NB4 (cell line): ENCODE measurements around the gene NELL1.

Experiments used
- POLR2A ChIP-seq: IDR thresholded peaks from 2 replicates; pipeline ENCODE4 v1.6.1; 2011; ENCODE audit warnings: mild to moderate bottlenecking; ENCODE audit not compliant: insufficient read length; ENCODE audit errors: extremely low read depth
- TF ChIP-seq, protein P1 (sequence below): IDR thresholded peaks from 2 replicates; pipeline ENCODE4 v1.6.1; 2011; ENCODE audit warnings: low read depth, low read length

DNA sequence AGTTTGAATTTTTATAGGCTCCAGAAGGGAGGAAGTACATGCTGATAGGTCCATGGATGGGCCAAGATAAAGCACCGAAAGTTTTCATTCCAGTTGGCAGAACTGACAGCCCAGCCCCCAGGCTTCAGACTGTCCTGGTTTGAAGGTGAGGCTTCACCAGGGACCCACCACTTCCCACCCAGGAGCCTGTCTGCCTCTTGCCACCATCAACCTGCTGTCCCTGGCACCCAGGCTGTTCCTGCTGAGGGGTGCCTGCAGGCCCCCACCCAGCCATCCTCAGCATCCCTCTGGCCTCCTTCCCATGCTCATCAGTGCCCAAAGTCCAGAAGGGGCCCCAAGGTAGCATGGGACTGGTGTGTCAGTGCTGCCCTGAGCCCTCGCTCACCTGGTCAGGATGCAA is 463.9 kb downstream of the NELL1 start:
- TF ChIP-seq, protein P1, sequence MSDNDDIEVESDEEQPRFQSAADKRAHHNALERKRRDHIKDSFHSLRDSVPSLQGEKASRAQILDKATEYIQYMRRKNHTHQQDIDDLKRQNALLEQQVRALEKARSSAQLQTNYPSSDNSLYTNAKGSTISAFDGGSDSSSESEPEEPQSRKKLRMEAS = no peak
- TF ChIP-seq POLR2A = no peak
